DMS 273 treated with DMSO at 0.1 percent for 48 hours (cell line): Measurements from ENCODE around the gene ACTR1A.
"Not testable (repeated sequence)": the region's sequence is repeated elsewhere in the genome, so short reads cannot be mapped to it uniquely, and the experiment has no call there.

ENCODE experiments used
- DNase-seq: peaks from one replicate; lab custom pipeline; 2025; lab: John Stamatoyannopoulos, UW

Gene ACTR1A

DNA sequence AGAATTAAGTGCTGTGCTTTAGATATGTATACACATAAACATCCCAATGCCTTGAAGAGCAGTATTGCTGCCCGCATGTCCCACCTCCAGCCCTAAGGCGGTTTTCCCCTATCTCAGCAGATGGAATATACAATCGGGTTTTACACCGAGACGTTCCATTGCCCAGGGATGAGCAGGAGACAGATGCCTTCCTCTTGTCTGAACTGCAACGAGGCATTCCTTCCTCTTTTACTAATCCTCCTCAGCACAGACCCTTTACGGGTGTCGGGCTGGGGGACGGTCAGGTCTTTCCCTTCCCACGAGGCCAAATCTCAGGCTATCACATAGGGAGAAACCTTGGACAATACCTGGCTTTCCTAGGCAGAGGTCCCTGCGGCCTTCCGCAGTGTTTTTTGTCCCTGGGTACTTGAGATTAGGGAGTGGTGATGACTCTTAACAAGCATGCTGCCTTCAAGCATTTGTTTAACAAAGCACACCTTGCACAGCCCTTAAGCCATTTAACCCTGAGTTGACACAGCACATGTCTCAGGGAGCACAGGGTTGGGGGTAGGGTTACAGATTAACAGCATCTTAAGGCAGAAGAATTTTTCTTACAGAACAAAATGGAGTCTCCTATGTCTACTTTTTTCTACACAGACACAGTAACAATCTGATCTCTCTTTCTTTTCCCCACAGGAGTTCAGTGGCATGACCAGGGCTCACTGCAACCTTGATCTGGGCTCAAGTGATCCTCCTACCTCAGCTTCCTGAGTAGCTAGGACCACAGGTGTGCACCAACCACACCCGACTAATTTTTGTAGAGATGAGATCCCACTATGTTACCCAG, 47.6 kb downstream of the ACTR1A start:
- DNase-seq: not testable (repeated sequence)

DNA sequence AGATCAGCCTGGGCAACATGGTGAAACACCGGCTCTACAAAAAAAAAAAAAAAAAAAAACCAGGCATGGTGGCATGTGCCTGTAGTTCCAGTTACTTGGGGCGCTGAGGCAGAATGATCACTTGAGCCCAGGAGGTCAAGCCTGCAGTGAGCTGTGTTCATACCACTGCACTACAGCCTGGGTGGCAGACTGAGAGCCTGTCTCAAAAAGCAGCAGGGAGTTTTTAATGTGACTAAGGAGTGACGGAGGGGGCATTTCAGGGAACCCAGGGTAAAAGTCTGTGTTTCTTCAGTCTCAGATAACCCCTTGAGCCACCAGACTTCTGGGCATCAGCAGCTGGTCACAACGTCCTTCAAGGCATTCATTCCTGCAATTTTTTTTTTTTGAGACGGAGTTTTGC, 49.0 kb downstream of the ACTR1A start:
- DNase-seq: no peak

DNA sequence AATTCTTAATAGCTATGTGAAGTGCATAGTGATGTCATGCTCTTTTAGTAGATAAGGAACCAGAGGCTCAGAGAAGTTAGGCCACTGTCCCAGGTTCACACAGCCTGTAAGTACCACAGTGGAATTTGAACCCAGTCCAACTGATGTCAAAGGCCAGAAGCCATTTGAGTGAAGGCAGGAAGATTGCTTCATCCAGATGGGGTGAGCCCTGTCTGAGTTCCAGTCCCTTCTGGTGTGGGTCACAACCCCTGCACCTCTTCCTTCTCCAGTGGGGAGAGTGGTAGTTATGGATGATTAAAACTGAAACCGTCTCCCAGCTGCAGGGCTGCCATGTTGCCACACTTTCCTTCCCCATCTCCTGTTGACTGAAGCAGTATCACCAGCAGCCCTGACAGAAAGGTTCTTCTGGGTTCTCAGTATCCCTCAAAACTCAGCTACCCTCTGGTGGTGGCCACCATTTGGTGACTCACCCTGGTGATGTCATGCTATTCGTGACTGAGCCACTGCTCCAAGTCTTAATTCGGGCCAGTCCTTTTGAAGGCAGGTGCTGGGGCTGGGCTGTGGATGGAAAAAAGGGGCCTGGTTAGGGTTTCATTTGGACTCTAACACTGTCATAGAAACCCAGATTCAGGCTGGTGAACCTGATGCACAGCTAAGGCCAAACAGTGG, 49.7 kb downstream of the ACTR1A start:
- DNase-seq: no peak

DNA sequence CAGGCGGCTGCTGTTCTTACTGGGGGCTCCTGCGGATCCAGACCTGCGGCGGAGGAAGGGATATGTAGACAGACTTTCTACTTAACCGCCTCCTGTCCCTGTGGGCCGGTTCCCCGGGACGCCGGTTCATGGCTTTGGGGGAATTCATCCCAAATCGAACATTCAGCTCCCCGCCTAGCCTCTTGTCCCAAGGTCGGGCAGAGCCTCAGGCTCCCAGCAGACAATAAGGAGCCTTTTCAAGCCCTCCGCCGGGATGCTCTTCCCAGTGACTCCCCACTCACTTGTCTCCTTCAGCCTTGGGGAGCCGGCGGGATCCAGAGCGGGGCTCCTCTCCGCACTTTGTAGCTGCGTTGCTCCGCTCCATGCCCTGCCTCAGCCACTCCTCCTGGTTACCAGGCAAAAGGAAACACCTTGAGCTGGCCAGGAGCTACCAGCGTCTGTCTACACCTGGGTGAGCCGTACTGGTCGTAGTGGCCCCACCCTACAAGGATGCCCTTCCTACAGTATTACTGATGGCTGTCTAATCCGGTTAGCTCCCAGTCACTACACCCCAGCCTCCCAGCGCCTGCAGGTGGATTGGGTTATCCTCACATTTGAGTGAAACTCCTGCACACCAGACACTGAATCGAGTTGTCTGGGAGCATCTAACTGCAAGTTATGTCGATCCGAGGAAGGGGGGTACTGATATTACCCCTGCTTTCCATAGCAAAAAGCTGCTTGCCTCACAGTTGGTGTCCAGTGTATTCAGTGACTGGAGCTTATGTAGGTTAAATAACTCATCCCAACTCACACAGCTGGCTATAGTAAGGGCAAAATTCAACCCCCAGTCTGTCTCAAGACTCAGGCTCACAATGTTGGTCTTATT, 51.2 kb downstream of the ACTR1A start, which contains the start of gene C10orf95:
Gene C10orf95, minus strand, starts transcription at position 439 of the 865 bp plus-strand sequence. CDS start 450 bp downstream, outside the sequence.
- no peak for DNase-seq

DNA sequence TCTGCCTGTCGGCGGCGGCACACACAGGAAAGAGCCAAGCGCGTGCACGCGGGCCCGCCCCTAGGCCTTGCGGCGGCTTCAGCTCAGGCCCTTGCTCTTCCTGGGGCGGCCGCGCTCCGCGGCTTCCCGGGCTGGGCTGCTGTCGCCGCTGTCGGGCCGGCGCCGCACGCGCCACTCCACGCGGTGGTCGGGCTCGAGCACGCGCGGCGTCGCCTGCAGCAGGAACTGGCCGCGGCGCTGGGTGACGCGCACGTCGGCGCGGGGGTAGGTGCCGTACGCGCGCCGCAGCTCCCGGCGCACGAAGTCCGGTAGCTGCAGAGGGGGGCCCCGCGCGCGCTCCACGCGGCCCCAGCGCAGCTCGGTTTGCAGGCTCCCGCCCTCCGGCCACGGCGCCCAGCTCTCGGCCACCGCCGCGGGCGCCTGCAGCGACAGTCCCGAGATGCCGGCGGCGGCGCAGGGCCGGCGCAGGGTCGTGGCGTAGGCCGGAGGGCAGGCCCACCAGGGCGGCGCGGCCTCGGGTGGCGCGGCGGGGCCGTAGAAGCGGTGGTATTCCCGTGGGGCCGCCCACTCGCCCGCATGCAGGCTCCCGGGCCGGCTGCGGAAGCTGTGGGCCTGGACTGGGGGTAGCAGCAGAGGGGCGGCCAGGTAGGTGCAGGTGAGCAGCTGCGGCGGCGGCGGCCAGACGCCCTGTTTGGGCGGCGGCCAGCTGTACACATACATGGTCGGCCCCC, 52.0 kb downstream of the ACTR1A start:
- DNase-seq: peak; percentile 34

DNA sequence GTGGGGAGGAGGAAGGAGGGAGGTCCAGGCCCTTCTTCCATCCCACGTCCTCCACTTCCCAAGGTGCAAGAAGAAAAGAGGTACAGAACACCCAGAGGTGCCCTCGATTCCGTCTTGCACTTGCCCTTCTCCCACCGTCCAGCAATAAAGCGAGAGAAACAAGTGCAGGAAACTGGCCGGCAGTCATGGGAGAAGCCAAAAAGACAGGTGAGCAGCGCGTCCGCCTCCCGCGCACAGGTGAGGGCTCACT, 52.5 kb downstream of the ACTR1A start:
- no peak for DNase-seq

DNA sequence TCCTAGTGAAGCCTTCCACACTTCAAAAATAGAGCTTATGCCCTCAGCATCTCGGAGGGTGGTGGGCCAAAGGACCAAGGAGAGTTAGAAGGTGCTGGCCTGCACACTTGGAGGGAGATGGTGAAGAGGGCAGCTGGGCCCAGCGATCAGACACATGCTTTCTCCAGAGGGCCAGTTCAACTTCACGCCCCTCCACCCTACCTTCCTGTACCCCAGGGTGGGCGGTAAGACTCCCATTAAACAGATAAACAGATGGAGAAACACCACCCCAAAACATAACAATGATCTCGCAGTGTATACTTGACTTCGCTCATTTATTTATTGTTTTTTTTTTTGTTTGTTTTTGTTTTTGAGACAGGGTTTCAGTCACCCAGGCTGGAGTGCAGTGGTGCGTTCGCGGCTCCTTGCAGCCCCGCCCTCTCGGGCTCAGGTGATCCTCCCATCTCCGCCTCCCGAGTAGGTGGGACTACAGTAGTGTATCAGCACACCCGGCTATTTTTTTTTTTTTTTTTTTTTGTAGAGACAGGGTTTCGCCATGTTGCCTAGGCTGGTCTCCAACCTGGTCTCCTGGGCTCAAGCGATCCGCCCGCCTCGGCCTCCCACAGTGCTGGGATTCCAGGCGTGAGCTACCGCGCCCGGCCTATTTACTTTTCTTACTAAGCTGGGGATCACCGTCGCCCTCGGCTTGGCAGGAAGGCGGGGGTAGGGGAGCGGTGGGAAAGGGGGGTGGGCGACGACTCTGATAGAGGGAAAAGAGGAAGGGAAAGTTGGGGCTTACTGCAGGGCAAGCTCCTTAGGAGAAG, 53.0 kb downstream of the ACTR1A start:
- DNase-seq: peak; percentile 7

DNA sequence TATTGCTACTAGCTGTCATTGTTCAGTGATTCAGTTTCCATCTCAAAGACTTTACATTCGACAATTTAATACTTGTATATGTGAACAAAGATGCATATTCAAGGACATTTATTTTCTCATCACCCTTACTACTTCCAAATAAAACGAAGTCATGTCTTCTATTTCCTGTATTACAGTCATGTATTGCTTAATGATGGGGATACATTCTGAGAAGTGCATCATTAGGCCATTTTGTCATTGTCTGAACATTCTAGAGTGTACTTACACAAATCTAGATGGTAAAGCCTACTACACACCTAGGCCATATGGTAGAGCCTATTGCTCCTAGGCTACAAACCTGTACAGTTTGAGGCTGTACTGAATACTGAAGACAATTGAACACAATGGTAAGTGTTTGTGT, 57.7 kb downstream of the ACTR1A start:
- DNase-seq: no peak

DNA sequence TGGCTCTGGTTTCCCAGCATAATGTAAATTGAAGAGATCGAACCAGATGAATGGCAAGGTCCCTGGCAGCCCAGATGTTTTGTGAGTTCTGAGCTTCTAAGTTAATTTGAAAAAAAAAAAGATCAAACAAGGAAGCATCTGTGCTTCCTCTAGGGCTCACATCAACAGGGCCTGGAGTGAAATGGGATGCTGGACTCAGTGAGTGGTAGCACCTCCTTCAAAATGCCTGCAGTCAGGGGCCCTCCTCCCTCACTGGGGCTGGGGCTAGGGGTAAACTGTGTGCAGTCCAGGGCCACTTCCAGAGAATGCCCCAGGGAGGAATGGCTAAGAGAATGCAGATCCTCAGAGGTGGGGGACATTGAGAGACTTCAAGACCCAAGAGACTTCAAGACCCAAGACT, 64.1 kb downstream of the ACTR1A start:
- no peak for DNase-seq

DNA sequence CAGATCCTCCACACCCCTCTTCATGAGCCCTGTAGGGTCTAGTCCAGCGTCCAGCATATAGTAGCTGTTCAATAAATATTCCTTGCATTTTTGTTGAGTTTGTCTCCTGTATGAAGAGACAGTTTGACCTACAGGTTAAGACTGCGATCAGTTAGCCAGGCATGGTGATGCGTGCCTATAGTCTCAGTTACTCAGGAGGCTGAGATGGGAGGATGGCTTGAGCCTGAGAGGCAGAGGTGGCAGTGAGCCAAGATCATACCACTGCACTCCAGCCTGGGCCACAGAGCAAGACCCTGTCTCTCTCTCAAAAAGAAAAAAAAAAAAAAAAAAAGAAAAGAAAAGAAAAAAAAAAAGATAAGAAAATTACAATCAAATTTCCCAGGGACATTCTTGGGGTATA, 65.0 kb downstream of the ACTR1A start:
- DNase-seq: no peak

DNA sequence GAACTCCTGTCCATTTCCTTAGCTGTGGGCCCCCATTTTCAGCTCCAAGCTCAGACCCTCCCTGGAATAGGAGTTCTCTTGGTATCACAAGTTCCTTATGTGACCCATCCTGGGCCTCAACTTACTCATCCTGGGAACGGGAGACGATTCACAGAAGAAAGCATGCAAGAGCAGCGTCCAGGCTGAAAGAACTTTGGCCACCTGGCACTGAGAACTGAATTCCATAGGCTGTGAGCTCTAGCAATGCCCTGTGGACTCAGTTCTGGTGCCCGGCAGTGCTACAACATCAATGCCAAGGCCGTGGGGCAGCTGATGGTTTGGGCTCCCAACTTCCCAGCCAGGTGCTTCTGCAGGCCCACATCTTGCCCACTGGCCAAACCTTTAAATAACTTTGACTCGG, 66.2 kb downstream of the ACTR1A start:
- DNase-seq: no peak

DNA sequence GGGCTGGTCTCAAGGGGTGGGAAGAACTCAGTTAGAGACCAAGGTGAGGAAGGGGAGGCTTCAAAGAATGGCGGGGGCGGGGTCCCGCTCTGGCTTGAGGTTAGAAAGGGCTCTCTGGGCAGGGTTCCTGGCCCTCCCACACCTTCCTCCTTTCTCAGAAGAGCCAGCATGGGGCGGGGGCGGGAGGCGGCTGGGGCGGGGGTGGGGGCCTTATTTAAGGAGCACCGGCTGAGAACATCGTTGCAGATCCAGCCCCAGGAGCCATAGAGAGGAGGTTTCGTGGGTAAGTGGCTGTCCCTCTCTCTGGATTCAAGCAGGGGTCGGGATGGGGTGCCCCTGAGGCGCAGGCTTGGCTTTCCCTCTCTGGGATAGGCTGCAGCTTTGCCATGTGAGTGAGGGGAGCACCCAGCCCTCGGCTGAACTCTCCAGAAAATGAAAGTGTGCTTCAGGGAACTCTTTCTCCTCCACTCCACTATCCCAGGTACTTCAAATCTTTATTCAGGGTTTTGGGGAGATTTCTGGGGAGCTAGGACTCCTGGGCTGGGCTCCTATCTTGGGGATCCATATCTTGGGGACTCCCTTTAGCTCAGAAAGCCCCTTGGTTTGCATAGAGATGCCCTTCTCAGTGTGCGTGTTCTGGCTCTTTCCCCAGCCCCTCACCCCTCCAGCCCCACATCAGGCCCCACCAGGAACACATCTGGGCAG, 66.8 kb downstream of the ACTR1A start:
- no peak for DNase-seq

DNA sequence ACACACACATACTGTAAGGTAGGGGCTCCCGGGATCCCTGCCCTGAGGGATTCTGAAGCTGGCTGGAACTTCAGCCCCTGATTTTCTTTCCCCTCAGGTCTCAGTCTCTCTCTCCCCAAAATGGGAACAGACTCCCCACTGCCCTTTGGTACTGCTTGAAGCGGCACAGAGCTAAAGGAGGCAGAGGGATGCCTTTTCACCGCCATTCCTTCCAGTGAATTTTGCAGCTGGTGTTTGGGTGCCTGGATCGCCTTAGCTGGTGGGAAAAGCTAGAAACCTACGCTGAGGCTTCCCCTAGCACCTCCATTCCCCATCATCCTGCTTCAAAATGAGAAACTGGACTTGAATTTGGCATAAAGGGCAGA, 67.4 kb downstream of the ACTR1A start:
- no peak for DNase-seq

DNA sequence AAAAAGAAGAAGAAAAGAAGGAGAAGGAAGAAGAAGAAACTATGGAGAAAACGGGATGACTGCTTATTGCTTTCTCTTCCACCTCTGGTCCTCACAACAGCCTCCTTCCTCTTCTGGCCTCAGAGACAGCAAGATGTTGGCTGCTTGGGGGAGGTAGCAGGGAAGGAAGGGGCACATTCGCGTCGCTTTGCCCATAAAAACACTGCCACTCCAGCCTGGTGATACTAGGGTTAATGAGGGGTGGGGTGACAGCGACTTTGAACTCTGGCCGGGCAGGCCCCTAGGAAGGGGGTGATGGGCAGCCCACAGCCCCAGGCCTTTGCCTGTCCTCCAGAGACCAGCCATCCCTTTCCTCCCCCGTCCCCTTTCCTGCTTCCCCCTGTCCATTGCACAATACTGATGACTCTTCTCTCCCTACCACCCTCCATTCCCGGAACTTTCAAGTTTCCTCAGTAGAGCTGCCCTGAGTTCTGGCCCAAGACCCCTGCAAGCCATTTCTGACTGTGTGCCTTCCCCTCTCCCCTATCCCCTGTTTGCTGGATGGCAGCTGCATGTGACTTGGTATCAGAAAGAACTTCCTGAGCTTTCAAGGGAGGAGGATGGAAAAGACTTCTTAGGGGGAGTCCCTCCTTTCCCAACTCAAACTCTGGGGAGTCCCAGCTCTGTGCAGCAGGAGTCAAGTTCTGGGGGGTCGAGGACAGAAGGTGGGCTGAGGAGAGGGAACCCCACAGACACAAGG, 67.9 kb downstream of the ACTR1A start:
- DNase-seq: no peak

DNA sequence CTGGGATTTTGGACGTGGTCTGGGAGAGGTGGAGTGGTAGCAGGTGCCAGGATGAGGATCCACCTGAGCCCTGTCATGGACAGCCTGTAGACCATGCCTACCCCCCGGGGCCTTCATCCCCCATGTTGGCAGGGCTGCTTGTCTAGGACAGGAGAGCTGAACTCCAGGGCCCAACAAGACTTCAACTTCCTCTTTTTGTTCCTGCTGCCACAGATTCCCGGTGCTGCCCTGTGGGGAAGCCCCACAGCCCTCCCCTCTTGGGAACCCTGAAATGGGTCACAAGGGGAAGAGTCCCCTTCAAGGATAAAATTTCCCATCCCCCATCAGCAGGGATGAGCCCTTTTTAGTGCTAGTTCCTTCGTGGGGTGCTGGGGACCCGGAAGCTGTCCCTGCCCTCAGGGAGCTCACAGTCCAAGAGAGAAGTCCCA, 68.9 kb downstream of the ACTR1A start:
- no peak for DNase-seq

DNA sequence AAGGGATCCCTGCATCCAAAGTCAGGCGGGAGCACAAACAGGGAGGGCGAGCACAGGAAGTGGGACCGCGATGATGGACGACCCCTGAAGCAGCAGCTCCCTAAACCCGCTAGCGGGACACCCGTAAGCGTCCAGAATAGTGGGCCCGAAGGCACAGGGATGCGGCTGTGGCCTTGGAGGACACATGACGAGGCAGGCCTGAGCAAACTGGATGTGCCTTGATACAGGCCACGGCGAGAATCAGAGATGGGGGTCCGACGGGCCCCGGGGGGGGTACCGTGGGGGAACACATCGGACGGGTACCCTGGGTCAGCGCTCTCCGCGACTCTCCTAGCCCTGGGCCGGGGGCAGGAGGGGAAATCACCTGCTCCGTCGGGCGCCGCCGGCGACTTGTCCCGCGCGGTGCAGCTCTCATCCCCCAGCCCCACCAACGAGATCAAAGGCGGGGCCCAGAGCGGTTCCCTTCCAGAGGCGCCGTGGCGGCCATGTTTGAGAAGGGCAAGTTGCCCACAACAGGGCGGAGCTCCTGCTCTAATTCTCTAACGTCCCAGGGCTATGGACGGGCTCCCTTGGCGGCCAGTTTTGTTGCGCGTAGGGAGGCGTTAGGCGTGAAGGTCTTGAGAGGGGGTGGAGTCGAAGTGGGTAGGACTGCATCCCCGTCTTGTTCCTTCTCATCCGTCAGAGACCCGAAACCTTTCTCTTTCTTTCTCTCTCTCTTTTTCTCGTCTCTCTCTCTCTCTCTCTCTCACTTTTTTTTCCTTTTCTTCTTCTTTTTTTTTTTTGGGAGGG, 70.2 kb downstream of the ACTR1A start, which contains the start of gene CUEDC2:
Gene CUEDC2, minus strand, starts transcription at position 413 of the 789 bp plus-strand sequence. CDS start 7,386 bp downstream, outside the sequence.
- peak; percentile 85 for DNase-seq

DNA sequence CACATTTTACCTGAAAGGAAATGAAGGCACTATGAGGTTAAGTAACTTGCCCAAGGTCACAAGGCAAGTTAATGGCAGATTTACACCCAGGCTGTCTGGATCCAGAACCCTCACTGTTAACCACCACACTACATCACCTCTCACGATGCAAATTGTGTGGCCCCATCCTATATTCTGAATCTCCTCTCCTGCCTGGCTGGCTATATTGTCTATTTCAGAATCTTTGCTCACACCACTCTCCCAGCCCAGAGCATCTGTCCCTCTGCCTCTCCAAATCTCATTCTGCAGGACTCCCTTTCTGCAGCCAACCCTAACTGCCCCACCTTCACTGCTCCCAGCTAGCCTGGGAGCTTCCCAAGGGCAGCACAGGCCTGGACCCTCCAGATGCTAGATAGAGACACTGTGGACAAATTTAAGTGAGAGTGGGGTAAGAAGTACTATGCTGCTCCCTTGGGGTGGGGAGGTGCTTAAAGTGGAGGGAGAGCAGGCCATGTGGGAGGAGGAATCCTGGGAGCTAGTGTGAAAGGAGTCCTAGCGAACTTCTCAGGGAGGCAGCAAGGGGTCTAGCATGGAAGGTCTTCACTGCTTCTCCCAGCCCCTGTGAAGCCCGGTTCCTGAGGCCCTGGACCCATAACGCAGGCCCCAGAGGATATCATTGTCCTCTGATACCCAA, 70.9 kb downstream of the ACTR1A start:
- DNase-seq: peak; percentile 23

DNA sequence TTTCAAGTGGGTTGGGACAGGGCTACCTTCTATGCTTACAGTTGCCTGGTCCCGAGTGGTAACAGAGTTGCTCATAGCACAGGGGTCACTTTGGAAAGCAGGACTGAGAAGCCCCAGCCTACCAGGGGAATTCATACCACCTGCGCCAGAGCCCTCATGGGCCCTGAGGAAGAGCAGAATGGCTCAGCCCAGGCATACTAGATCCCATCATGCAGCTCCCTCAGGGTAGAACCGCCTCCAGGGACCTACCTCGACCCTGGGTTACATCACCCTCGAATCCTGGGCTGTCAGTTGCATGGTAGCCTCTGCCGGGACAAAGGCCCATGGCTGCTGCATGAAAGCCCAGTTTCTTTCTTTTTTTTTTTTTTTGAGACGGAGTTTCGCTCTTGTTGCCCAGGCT, 73.0 kb downstream of the ACTR1A start:
- no peak for DNase-seq
